ENCODE data around the gene FFAR1.
"Not testable (repeated sequence)": the region's sequence is repeated elsewhere in the genome, so short reads cannot be mapped to it uniquely, and the experiment has no call there.

FFAR1 gene

DNA sequence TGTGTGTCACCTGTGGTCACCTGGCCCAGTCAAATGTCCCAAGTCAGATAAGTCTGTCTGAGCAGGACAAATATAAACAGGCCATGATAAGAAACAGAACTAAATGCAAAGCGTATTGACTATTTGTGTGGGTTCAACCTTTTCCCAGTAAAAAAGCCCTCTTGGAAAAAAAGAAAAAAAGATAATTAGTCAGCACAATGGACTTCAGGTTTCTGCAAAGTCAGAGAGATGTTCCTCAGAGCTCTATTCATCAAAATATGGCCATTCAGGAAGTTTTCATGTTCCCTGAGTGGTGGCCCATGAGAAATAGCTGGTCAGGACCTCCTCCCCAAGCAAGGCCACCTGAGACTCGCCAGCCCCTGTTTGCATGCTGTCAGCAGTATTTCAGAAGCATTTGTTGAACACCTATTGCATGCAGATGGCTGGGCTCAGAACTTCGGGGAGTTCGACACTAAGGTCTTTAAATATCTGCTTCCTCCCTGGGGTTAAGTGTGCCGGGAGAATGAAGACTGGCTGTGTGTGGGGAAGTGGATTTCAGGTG, 13.2 kb downstream of the FFAR1 start:
- no peak for DNase-seq (ENCODE audit: low read depth, low spot score)

- DNase-seq (ENCODE audit: low read depth, low spot score): no peak
These were observed 14.7 kb downstream of the FFAR1 start for GRCh38 chr19:35362261-35363000.

DNA sequence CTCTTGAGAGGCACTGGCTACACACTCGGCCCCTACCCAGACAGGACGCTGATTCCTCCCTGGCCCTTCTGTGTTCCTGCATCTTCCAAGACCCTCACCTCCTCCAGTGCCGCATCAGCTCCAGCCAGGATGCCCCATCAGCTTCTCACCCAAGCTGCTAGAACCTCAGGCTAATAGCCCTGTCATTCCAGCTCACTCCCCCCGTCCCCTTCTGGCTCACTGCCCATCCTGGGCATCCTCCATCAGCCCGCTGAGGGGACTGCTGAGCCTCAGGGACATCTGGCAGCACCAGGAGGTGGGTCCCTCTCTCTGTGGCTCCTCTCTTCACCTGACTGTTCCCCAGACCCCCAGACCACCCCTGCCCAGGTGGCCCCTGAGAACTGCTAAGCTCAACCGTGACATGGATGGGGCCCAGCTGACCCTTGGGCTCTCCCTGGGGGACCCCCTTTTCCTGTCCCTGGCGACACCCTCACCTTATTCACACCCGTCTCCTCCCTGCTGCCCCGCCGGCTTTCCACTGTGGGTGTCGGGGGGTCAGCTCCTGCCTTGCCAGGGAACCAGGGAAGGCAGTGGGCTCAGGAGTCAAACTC, 15.4 kb downstream of the FFAR1 start:
- DNase-seq (ENCODE audit: low read depth, low spot score): no peak

- DNase-seq (ENCODE audit: low read depth, low spot score): no peak
These were observed 16.2 kb downstream of the FFAR1 start for GRCh38 chr19:35363711-35364425.

- DNase-seq (ENCODE audit: low read depth, low spot score): no peak
These were observed 17.6 kb downstream of the FFAR1 start for GRCh38 chr19:35365303-35365702.

- DNase-seq (ENCODE audit: low read depth, low spot score): no peak
These were observed 20.7 kb downstream of the FFAR1 start for GRCh38 chr19:35368378-35368777.

GRCh38 chr19:35369522-35369921, 21.8 kb downstream of the FFAR1 start:
- DNase-seq (ENCODE audit: low read depth, low spot score): no peak

DNA sequence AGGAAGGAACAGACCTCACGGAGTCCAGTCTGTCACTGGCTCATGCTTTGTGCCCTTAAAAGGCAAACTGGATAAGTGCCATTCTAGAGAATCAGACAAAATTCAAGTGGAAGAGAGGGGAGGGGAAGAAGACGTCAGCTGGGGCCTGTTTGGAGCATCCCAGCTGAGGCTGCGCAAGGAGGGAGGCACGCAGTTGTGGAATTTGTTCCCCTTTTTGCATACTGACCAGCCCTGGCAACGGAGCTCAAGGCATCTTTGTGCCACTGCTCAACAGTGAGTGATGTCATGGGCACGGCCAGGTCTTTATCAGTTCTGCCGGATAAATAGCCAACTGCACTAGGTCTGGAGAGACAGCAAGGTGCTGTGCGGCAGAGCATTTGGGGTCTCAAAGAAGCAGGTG, 23.0 kb downstream of the FFAR1 start, which contains the start of gene GPR42:
GPR42 (plus strand) TSS at position 347 of the 400 bp plus-strand sequence. CDS start 292 bp downstream, outside the sequence.
- no peak for DNase-seq (ENCODE audit: low read depth, low spot score)

DNA sequence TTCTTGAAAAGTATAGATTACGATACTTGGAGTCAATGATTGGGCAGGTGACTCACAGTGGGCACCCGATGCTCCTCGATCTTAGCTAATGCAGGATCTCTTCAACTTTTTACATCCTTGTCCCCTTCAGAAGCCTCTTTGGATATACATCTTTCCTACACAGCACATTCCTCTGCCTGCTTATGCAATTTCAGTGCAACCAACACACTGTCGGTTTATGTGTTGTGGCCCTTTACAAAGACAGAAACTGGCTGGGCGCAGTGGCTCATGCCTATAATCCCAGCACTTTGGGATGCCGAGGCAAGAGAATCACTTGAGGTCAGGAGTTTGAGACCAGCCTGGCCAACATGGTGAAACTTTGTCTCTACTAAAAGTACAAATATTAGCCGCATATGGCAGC, 25.8 kb downstream of the FFAR1 start:
- no peak for DNase-seq (ENCODE audit: low read depth, low spot score)

GRCh38 chr19:35374031-35374430, 26.3 kb downstream of the FFAR1 start:
- DNase-seq (ENCODE audit: low read depth, low spot score): not testable (repeated sequence)

DNA sequence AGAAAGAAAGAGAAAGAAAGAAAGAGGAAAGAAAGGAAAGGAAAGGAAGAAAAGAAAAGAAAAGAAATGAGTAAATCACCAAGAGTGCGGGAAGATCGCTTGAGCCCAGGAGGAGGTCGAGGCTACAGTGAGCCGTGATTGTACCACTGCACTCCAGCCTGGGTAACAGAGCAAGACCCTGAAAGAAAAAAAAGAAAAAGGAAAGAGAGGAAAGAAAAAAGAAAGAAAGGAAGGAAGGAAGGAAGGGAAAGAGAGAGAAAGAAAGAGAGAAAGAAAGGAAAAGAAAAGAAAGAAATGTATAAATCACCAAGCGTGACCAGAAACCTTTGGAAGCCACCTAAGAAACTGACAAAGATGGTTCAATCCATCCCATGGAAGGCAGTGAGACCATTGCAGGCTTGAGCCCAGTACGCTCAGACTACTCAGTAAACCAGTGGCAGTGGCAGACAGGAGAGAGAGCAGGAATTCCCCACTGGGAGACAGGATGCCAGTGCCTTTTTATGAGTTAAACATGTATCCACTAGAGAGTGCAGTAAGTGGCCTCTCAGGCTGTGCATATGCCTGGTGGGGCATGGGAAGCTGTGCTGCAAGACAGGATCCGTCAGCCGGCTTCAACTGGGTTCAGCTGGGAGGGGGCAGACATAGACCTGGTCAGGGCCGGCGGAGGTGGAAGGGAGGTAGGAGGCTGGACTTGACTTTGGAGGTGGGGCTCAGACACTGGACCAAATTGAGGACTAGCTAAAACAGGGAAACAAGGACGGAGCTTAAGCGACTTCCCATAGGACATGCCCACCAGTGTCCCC, 28.0 kb downstream of the FFAR1 start:
- no peak for DNase-seq (ENCODE audit: low read depth, low spot score)

DNA sequence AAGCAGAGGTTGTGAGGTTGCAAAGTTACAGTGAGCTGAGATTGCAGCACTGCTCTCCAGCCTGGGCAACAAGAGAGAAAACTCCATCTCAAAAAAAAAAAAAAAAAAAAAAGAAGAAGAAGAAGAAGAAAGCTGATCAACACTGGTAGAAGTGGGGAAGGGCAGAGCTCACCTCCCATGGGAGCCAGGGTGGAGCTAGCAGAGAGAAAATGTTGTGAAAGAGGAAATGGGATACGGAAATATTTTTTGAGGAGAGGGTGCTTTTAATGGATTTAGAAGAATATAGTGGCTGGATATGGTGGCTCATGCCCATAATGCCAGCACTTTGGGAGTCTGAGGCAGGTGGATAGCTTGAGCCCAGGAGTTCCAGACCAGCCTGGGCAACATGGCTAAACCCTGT, 30.0 kb downstream of the FFAR1 start:
- no peak for DNase-seq (ENCODE audit: low read depth, low spot score)

- no peak for DNase-seq (ENCODE audit: low read depth, low spot score)
These were observed 30.7 kb downstream of the FFAR1 start for GRCh38 chr19:35378356-35378755.

GRCh38 chr19:35379545-35379944, 31.8 kb downstream of the FFAR1 start:
- DNase-seq (ENCODE audit: low read depth, low spot score): not testable (repeated sequence)

DNA sequence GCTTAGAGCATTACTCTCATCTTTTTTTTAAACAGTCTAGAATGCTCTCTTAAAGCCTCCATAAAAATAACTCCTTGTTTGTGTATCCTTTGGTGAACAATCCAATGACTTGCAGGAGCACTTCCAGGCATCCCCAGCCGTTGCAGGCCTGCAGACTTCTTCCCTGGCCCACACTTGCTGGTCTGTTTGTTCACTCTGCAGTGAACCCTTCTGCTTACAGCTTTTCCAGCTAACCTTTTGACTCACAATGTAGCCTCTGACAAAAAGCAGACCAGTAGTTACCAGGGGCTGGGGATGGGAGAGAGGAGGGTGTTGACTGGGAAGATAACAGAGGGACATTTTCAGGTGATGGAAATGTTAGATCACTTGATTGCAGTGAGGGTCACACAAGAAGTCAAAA, 32.3 kb downstream of the FFAR1 start:
- DNase-seq (ENCODE audit: low read depth, low spot score): no peak

DNA sequence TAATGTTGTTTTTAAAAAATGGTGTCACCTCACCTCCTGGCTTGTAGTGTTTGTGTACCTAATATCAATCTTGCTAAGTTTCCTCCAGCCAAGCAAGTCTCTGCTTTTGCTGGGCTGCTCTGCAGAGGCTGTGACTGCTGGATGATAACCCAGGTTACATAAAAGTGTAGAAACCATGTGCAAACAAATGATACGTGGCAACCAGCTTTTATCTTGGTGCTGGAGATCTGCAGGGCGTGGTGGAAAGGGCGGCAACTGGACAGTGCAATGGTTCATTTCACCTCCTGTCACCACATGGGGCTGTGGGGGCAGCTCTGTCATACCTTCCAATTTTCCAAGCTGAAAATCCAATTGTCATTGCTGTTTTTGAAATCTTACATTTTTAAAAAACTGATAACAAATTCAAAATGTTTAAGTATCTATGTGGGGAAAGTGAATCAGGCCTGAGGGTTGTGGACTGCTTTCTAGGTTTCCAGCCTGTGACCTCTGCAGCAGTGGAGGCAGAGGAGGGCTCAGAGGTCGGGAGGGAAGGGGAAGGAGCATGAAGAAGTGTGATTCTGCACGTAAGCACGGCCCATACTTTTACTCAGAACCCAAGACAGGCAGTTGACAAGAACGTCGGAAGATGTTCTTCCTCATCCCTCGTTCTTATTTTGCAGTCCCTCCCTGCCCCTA, 32.9 kb downstream of the FFAR1 start:
- DNase-seq (ENCODE audit: low read depth, low spot score): no peak

DNA sequence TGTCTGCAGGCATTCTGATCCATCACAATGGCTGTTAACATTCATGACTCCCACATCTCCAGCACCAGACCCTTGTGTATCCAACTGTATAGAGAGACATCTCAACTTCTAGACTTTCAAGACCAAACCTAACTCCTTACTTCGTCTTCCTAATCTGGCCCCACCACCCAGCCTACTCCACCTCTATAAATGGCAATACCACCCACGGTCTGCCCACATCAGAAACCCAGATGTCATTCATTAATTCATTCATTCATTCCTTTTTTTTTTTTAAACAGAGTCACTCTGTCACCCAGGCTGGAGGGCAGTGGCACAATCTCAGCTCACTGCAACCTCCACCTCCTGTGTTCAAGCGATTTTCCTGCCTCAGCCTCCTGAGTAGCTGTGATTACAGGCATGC, 33.6 kb downstream of the FFAR1 start:
- no peak for DNase-seq (ENCODE audit: low read depth, low spot score)

DNA sequence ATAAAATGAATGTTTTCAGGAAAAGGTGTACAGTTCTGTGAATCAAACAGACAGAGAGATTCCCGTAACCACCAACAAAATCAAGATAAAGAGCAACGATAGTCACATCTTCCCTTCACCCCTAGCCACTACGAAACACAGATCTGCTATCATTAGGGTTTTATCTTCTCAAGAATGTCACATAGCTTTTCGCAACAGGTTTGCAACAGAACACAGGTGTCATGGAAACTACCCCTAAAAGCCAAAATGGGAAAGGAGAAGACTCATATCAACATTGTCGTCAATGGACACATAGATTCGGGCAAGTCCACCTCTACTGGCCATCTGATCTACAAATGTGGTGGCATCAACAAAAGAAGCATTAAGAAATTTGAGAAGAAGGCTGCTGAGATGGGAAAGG, 34.2 kb downstream of the FFAR1 start:
- DNase-seq (ENCODE audit: low read depth, low spot score): no peak

- DNase-seq (ENCODE audit: low read depth, low spot score): no peak
These were observed 35.8 kb downstream of the FFAR1 start for GRCh38 chr19:35383536-35383935.

GRCh38 chr19:35388277-35389054, 40.8 kb downstream of the FFAR1 start:
- DNase-seq (ENCODE audit: low read depth, low spot score): no peak
